Uterus (tissue), 4 donors: Measurements from ENCODE around the gene EPHA8. TPM values are rescaled to one million over a fixed set of nuclear protein-coding genes. Genes with fewer than 3 reads are reported as not detected.

ENCODE experiments used
- DNase-seq, 2 donors: peaks; one replicate each; pipeline ENCODE4 v3.0.0-alpha.2; 2019 to 2020
- H3K27ac ChIP-seq, 2 donors: fragments of 200-600 bp; sonication (generic); 1 replicate in 1 of 2; 2 replicates in 1 of 2; pipeline ENCODE4 v1.5.1; 2016 to 2018
- H3K27me3 ChIP-seq, 2 donors: fragments of 200-600 bp; sonication (generic); one replicate each; pipeline ENCODE4 v1.5.1; 2018 to 2019; ENCODE audit warnings: control low read depth in 1 of 2
- H3K36me3 ChIP-seq, 2 donors: fragments of 200-600 bp; sonication (generic); one replicate each; pipeline ENCODE4 v1.5.1; 2019; ENCODE audit warnings: control low read depth in 1 of 2
- H3K4me1 ChIP-seq, 2 donors: fragments of 200-600 bp; sonication (generic); one replicate each; pipeline ENCODE4 v1.5.1; 2018 to 2019; ENCODE audit warnings: control low read depth in 1 of 2
- H3K4me3 ChIP-seq, 2 donors: fragments of 200-600 bp; sonication (generic); 1 replicate in 1 of 2; 2 replicates in 1 of 2; pipeline ENCODE4 v1.5.1; 2018 to 2019; ENCODE audit warnings: mild to moderate bottlenecking in 1 of 2
- H3K9me3 ChIP-seq, 2 donors: fragments of 200-600 bp; sonication (generic); one replicate each; pipeline ENCODE4 v1.5.1; 2019; ENCODE audit warnings: control low read depth in 1 of 2
- CTCF ChIP-seq, 4 experiments: fragments of 200-600 bp in 2 of 4; fragments of 450-650 bp in 2 of 4; sonication (generic) in 2 of 4; IDR thresholded peaks; one replicate each; pipeline ENCODE4 v1.5.1; 2016 to 2019; ENCODE audit warnings: antibody characterized with exemption in 4 of 4, mild to moderate bottlenecking in 2 of 4, moderate library complexity in 1 of 4
- POLR2A ChIP-seq, 2 donors: fragments of 450-650 bp; IDR thresholded peaks; one replicate each; pipeline ENCODE4 v1.6.1; 2016; ENCODE audit warnings: antibody characterized with exemption in 2 of 2, mild to moderate bottlenecking in 1 of 2, moderate library complexity in 1 of 2
- intact Hi-C: fragments of 100-400 bp; cut with DNase I; formaldehyde crosslinking; loops from one replicate; pipeline ENCODE4 v1.15.1; 2023; ENCODE audit warnings: low total_unique reads
- total RNA-seq, 4 donors: library from RNA; depleted of rRNA in 3 of 4; stranded (reverse); fragments of >200 nt in 3 of 4; gene quantifications; one replicate each; pipeline versions ENCODE4 v1.1.0 to v1.2.4, GENCODE V29; 2014 to 2023
- donor health status: DM: yes; HTN: yes; CAD: no.

Gene EPHA8
- total RNA-seq, 4 donors from 2014 or later: 0.07 TPM; not detected in 3

GRCh38 chr1:22627331-22627730 lies 64.0 kb downstream of the EPHA8 start:
- Histone ChIP-seq H3K9me3 (no peaks in the 10 kb centered on the region), H3K4me1 (no peaks in the 10 kb centered on the region), H3K27ac (no peak overlapping the region), H3K36me3 (no peaks in the 10 kb centered on the region), H3K27me3 (no peaks in the 10 kb centered on the region), H3K4me3 (no peak overlapping the region)
- intact Hi-C loops: no loop called here
- TF ChIP-seq POLR2A (IDR thresholded peaks at IDR 0.05) (no peak), CTCF (IDR thresholded peaks at IDR 0.05) (no peak)
- DNase-seq: no peak

- Histone ChIP-seq H3K4me3 (no peak overlapping the region), H3K27ac (no peak overlapping the region), H3K4me1 (no peaks in the 10 kb centered on the region), H3K27me3 (no peaks in the 10 kb centered on the region), H3K36me3 (no peaks in the 10 kb centered on the region), H3K9me3 (no peaks in the 10 kb centered on the region)
- TF ChIP-seq POLR2A (IDR thresholded peaks at IDR 0.05): no peak
- TF ChIP-seq CTCF (IDR thresholded peaks at IDR 0.05): no peak
- no peak for DNase-seq
- intact Hi-C loops: no loop called here
These were observed 65.6 kb downstream of the EPHA8 start for GRCh38 chr1:22628698-22629444.

GRCh38 chr1:22629886-22630285 lies 66.6 kb downstream of the EPHA8 start:
- no peak for DNase-seq
- Histone ChIP-seq H3K27me3 (no peaks in the 10 kb centered on the region), H3K36me3 (no peaks in the 10 kb centered on the region), H3K27ac (no peak overlapping the region), H3K4me1 (no peaks in the 10 kb centered on the region), H3K4me3 (no peak overlapping the region), H3K9me3 (no peaks in the 10 kb centered on the region)
- no peak for TF ChIP-seq POLR2A (IDR thresholded peaks at IDR 0.05)
- TF ChIP-seq CTCF (IDR thresholded peaks at IDR 0.05): no peak
- intact Hi-C loops: no loop called here

- H3K27ac ChIP-seq: no peak overlapping the region
- TF ChIP-seq CTCF (IDR thresholded peaks at IDR 0.05) (no peak), POLR2A (IDR thresholded peaks at IDR 0.05) (no peak)
- H3K4me1 ChIP-seq: no peaks in the 10 kb centered on the region
- H3K27me3 ChIP-seq: no peaks in the 10 kb centered on the region
- DNase-seq: no peak
- no peaks in the 10 kb centered on the region for H3K9me3 ChIP-seq
- no peak overlapping the region for H3K4me3 ChIP-seq
- no peaks in the 10 kb centered on the region for H3K36me3 ChIP-seq
- intact Hi-C loops: no loop called here
These were observed 70.6 kb downstream of the EPHA8 start for GRCh38 chr1:22633697-22634463.

- no peaks in the 10 kb centered on the region for H3K9me3 ChIP-seq
- H3K27me3 ChIP-seq: no peaks in the 10 kb centered on the region
- intact Hi-C loops: no loop called here
- H3K4me1 ChIP-seq: no peaks in the 10 kb centered on the region
- H3K4me3 ChIP-seq: no peak overlapping the region
- DNase-seq: no peak
- no peaks in the 10 kb centered on the region for H3K36me3 ChIP-seq
- TF ChIP-seq CTCF (IDR thresholded peaks at IDR 0.05) (no peak), POLR2A (IDR thresholded peaks at IDR 0.05) (no peak)
- H3K27ac ChIP-seq: no peak overlapping the region
These were observed 72.1 kb downstream of the EPHA8 start for GRCh38 chr1:22635436-22635835.
